Lower lobe of right lung (tissue), 2 donors: Measurements from ENCODE around the gene SNRNP70. TPM values are rescaled to one million over a fixed set of nuclear protein-coding genes. Genes with fewer than 3 reads are reported as not detected.

Experiments
- ATAC-seq, 2 donors: fragments of 200-7000 bp; cut with Tn5 transposase; one replicate each; pipeline ENCODE4 v1.9.1; 2020 to 2022; ENCODE audit warnings: mild to moderate bottlenecking in 2 of 2, moderate library complexity in 2 of 2
- DNase-seq: peaks from one replicate; pipeline ENCODE4 v3.0.0-alpha.2; 2020
- H3K27ac ChIP-seq: fragments of 200-600 bp; one replicate; pipeline ENCODE4 v1.8.0; 2022
- H3K27me3 ChIP-seq: fragments of 200-600 bp; one replicate; pipeline ENCODE4 v1.8.0; 2022; ENCODE audit warnings: low read depth
- H3K36me3 ChIP-seq: fragments of 200-600 bp; one replicate; pipeline ENCODE4 v1.8.0; 2022; ENCODE audit warnings: mild to moderate bottlenecking
- H3K4me1 ChIP-seq: fragments of 200-600 bp; one replicate; pipeline ENCODE4 v1.8.0; 2022
- H3K4me3 ChIP-seq: fragments of 200-600 bp; one replicate; pipeline ENCODE4 v1.8.0; 2022; ENCODE audit warnings: mild to moderate bottlenecking
- H3K9me3 ChIP-seq: fragments of 200-600 bp; one replicate; pipeline ENCODE4 v1.8.0; 2022
- intact Hi-C: fragments of 100-400 bp; cut with DNase I; formaldehyde crosslinking; loops from one replicate; pipeline ENCODE4 v1.11.0; 2022
- total RNA-seq: library from RNA; stranded (reverse); fragmentation: NEBNext Ultra II Directional; extraction: Animal tissue kit (Norgen Biotek cat#: 25700); gene quantifications from one replicate; pipeline ENCODE4 v1.2.1, GENCODE V29; 2021
- TF ChIP-seq, protein P1 (sequence below): fragments of 200-600 bp; IDR thresholded peaks from one replicate; pipeline ENCODE4 v1.8.0; 2022; ENCODE audit warnings: antibody characterized with exemption, mild to moderate bottlenecking
- donor health status: DM: no; HTN: yes; CAD: no; lungs with severe emphysema.

SNRNP70 gene
- total RNA-seq, 1 donor from 2014 or later, result 203 TPM

DNA sequence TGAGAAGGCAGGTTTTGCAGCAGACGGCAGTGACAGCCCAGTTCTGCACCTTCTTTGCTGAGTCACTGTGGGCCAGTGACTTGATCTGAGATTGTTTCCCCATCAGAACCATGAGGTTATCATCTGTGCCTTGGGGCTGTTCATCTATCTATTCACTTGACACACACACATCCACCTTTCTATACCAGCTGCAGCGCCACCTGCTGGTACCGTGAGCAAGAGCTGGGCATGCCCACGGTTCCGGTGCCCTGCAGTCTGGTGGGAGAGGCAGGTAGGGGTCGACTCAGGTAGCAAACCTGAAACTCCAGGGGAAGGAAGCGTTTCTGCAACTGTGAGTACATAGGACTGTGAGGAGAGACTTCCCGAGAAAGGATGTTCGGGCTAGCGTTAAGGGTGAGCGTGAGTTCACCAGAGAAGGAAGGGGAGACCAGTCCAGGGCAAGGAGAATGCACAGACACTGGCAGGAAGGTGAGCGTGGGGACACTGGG lies 21.4 kb downstream of the SNRNP70 start:
- peak; percentile 71 for DNase-seq
- Histone ChIP-seq H3K4me1 (peaks cover 5% of the 10 kb centered on the region), H3K4me3 (no peak overlapping the region), H3K27me3 (no peaks in the 10 kb centered on the region), H3K36me3 (peaks cover 78% of the 10 kb centered on the region), H3K9me3 (no peaks in the 10 kb centered on the region), H3K27ac (no peak overlapping the region)
- ATAC-seq, result peak; percentile 16 to 48
- intact Hi-C loops, result no loop called here
- TF ChIP-seq, protein P1, sequence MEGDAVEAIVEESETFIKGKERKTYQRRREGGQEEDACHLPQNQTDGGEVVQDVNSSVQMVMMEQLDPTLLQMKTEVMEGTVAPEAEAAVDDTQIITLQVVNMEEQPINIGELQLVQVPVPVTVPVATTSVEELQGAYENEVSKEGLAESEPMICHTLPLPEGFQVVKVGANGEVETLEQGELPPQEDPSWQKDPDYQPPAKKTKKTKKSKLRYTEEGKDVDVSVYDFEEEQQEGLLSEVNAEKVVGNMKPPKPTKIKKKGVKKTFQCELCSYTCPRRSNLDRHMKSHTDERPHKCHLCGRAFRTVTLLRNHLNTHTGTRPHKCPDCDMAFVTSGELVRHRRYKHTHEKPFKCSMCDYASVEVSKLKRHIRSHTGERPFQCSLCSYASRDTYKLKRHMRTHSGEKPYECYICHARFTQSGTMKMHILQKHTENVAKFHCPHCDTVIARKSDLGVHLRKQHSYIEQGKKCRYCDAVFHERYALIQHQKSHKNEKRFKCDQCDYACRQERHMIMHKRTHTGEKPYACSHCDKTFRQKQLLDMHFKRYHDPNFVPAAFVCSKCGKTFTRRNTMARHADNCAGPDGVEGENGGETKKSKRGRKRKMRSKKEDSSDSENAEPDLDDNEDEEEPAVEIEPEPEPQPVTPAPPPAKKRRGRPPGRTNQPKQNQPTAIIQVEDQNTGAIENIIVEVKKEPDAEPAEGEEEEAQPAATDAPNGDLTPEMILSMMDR, result peak; percentile 76

DNA sequence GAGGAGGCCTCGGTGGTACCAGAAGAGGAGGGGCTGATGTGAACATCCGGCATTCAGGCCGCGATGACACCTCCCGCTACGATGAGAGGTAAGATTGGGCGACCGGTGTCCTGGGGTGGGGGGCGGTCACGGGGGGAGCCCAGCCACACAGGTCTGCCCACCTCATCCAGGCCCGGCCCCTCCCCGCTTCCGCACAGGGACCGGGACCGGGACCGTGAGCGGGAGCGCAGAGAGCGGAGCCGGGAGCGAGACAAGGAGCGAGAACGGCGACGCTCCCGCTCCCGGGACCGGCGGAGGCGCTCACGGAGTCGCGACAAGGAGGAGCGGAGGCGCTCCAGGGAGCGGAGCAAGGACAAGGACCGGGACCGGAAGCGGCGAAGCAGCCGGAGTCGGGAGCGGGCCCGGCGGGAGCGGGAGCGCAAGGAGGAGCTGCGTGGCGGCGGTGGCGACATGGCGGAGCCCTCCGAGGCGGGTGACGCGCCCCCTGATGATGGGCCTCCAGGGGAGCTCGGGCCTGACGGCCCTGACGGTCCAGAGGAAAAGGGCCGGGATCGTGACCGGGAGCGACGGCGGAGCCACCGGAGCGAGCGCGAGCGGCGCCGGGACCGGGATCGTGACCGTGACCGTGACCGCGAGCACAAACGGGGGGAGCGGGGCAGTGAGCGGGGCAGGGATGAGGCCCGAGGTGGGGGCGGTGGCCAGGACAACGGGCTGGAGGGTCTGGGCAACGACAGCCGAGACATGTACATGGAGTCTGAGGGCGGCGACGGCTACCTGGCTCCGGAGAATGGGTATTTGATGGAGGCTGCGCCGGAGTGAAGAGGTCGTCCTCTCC lies 22.6 kb downstream of the SNRNP70 start:
- no peak for DNase-seq
- intact Hi-C loops, result no loop called here
- H3K27ac ChIP-seq, result no peak overlapping the region

DNA sequence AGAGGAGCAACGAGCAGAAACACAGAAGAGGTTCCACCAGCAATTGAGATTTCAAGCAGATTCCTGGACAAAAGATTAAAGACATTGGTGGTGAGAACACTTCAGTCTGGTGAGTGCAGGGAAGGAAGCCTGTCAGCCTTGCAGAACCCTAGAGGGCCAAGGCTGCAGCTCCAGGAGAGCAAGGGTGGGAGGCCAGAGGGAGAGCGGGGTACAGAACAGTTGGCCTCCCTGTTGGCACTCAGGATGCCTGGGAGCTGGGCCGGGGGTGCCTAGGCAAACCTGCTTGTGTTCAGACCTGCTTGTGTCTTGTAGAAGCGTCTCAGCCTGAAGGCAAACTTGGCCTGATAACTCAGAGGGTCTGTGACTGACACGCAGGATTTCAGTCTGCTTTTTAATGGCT lies 23.8 kb downstream of the SNRNP70 start:
- Histone ChIP-seq H3K4me1 (peaks cover 13% of the 10 kb centered on the region), H3K27me3 (no peaks in the 10 kb centered on the region), H3K9me3 (no peaks in the 10 kb centered on the region), H3K36me3 (peaks cover 54% of the 10 kb centered on the region), H3K27ac (no peak overlapping the region), H3K4me3 (no peak overlapping the region)
- no peak for ATAC-seq
- no peak for DNase-seq
- intact Hi-C loops, result no loop called here
- TF ChIP-seq, protein P1, result no peak

More for the DNA sequence above, 22.6 kb downstream of the SNRNP70 start:
- peak in 1 of 2 donors; percentile 5 for ATAC-seq
- H3K36me3 ChIP-seq, result peaks cover 67% of the 10 kb centered on the region
- no peak overlapping the region for H3K4me3 ChIP-seq
- no peaks in the 10 kb centered on the region for H3K9me3 ChIP-seq
- TF ChIP-seq, protein P1, result no peak
- no peaks in the 10 kb centered on the region for H3K27me3 ChIP-seq
- peaks cover 5% of the 10 kb centered on the region for H3K4me1 ChIP-seq

DNA sequence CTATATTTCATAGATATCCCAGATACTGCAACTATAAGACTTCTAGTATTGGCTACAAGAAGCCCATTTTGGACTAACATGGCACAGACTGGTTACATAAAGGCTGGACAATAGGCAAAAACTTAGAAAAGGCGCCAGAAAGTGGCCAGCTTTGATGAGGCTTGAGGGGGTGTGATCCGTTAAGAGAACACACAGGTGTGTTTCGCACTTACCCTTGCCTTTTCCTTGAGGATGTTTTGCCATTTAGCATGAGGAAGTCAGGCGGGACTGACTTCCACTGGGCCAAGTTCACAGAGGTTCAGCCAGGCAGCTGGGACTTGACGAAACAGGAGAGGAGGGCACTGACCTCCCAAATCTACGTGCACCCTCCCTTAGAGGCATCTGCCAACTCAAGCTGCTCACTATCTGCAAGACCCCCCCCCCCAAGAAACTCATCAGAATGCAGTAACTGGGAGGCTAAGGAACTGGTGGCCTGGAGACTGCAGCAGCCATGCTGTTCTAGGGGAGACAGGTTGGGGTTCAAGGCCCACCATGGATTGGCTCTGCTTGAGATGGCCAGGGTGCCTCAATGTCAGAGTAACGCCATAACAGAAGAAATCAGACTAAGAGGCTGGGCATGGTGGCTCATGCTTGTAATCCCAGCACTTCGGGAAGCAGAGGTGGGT lies 24.4 kb downstream of the SNRNP70 start:
- DNase-seq (no peak), ATAC-seq (no peak)
- TF ChIP-seq, protein P1, result no peak
- H3K4me1 ChIP-seq, result peaks cover 13% of the 10 kb centered on the region
- intact Hi-C loops, result no loop called here
- H3K4me3 ChIP-seq, result no peak overlapping the region
- no peaks in the 10 kb centered on the region for H3K9me3 ChIP-seq
- H3K36me3 ChIP-seq, result peaks cover 48% of the 10 kb centered on the region
- no peak overlapping the region for H3K27ac ChIP-seq
- no peaks in the 10 kb centered on the region for H3K27me3 ChIP-seq

DNA sequence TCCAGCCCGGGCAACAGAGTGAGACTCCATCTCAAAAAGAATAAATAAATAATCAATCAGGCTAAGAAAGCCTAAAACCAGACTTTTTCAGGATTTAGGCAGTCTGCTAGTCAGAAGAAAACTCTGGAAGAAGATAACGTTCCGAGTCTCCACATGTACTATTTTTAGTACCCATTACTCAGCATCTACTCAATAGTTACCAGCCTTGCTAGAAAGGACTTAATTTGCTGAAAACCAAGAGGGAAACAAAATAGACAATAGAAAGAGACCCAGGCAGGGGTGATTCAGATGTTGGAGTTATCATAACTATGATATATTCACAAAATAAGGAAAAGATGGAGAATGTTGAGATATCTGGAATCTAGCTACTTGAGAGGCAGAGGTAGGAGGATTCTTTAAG lies 25.3 kb downstream of the SNRNP70 start:
- TF ChIP-seq, protein P1, result no peak
- DNase-seq (no peak), ATAC-seq (no peak)
- peaks cover 39% of the 10 kb centered on the region for H3K36me3 ChIP-seq
- H3K27me3 ChIP-seq, result no peaks in the 10 kb centered on the region
- H3K4me3 ChIP-seq, result no peak overlapping the region
- no peak overlapping the region for H3K27ac ChIP-seq
- intact Hi-C loops, result no loop called here
- no peaks in the 10 kb centered on the region for H3K9me3 ChIP-seq
- peaks cover 21% of the 10 kb centered on the region for H3K4me1 ChIP-seq
